PC-3 (cell line): Measurements from ENCODE around the gene ATMIN. TPM values are rescaled to one million over a fixed set of nuclear protein-coding genes. Genes with fewer than 3 reads are reported as not detected.

Experiments
- ATAC-seq: fragments of 200-7000 bp; cut with Tn5 transposase; 2 replicates; pipeline ENCODE4 v1.9.1; 2020; ENCODE audit warnings: mild to moderate bottlenecking, moderate library complexity
- BruUV-seq: library from RNA; stranded (reverse); fragments of 400-500 nt; replicated peaks from 2 replicates; lab custom pipeline; 2021; lab: Mats Ljungman, UMichigan
- CTCF ChIA-PET: fragments of 300-600 bp; sonication (Branson Sonifier 250); formaldehyde crosslinking; loops from one replicate; lab custom pipeline; 2022; ENCODE audit warnings: antibody characterized with exemption; lab: Charles Lee
- POLR2A ChIA-PET: fragments of 300-600 bp; sonication (Branson Sonifier 250); formaldehyde crosslinking; loops from one replicate; lab custom pipeline; 2022; ENCODE audit warnings: antibody characterized with exemption; ENCODE audit not compliant: unreplicated experiment; lab: Charles Lee
- DNase-seq: peaks from one replicate; pipeline ENCODE4 v3.0.0-alpha.2; 2015
- H2AFZ ChIP-seq: fragments of 300-600 bp; sonication (generic); 2 replicates; pipeline ENCODE4 v1.6.0; 2016; ENCODE audit warnings: antibody characterized with exemption, low read length
- H3F3A ChIP-seq: fragments of 300-600 bp; sonication (generic); one replicate; pipeline ENCODE4 v1.6.0; 2017; ENCODE audit warnings: antibody characterized with exemption, low read length, control low read depth, mild to moderate bottlenecking; ENCODE audit not compliant: unreplicated experiment
- H3K27ac ChIP-seq: fragments of 300-600 bp; sonication (generic); 2 replicates; pipeline ENCODE4 v1.5.1; 2016; ENCODE audit warnings: mild to moderate bottlenecking, low read length
- H3K27me3 ChIP-seq: fragments of 300-600 bp; sonication (generic); 2 replicates; pipeline ENCODE4 v1.6.1; 2016; ENCODE audit warnings: low read length, mixed read lengths
- H3K36me3 ChIP-seq: fragments of 300-600 bp; sonication (generic); 2 replicates; pipeline ENCODE4 v1.6.1; 2016; ENCODE audit warnings: low read depth, mixed run types, low read length, mixed read lengths
- H3K4me1 ChIP-seq: fragments of 300-600 bp; sonication (generic); 2 replicates; pipeline ENCODE4 v1.5.1; 2016; ENCODE audit warnings: low read length; ENCODE audit not compliant: insufficient read depth
- H3K4me2 ChIP-seq: fragments of 300-600 bp; sonication (generic); 2 replicates; pipeline ENCODE4 v1.6.0; 2016; ENCODE audit warnings: low read length
- H3K4me3 ChIP-seq: fragments of 300-600 bp; sonication (generic); 2 replicates; pipeline ENCODE4 v1.5.1; 2016; ENCODE audit warnings: mild to moderate bottlenecking, low read length, mixed read lengths
- H3K79me2 ChIP-seq: fragments of 300-600 bp; sonication (generic); 2 replicates; pipeline ENCODE4 v1.6.1; 2017; ENCODE audit warnings: low read length, mixed read lengths
- H3K9ac ChIP-seq: fragments of 300-600 bp; sonication (generic); 2 replicates; pipeline ENCODE4 v1.6.0; 2016; ENCODE audit warnings: mild to moderate bottlenecking, low read length
- H3K9me2 ChIP-seq: fragments of 300-600 bp; sonication (generic); replicated peaks from 2 replicates; pipeline ENCODE4 v1.6.1; 2016; ENCODE audit warnings: mixed run types, low read length, mixed read lengths
- H3K9me3 ChIP-seq: fragments of 300-600 bp; sonication (generic); 2 replicates; pipeline ENCODE4 v1.6.1; 2016; ENCODE audit warnings: low read length, mixed read lengths
- H4K20me1 ChIP-seq: fragments of 300-600 bp; sonication (generic); 2 replicates; pipeline ENCODE4 v1.6.1; 2016; ENCODE audit warnings: low read length, mixed read lengths
- CTCF ChIP-seq: fragments of 300-600 bp; sonication (generic); conservative IDR thresholded peaks from 2 replicates; pipeline ENCODE4 v1.5.1; 2017; ENCODE audit warnings: antibody characterized with exemption, low read depth, mild to moderate bottlenecking, low read length
- EZH2 ChIP-seq: fragments of 300-600 bp; sonication (generic); IDR thresholded peaks from one replicate; pipeline ENCODE4 v1.6.1; 2017; ENCODE audit warnings: antibody characterized with exemption, mild to moderate bottlenecking, low read length; ENCODE audit not compliant: unreplicated experiment
- EZH2phosphoT487 ChIP-seq: fragments of 300-600 bp; sonication (generic); IDR thresholded peaks from 2 replicates; pipeline ENCODE4 v1.6.1; 2018; ENCODE audit warnings: mild to moderate bottlenecking, antibody characterized with exemption, low read length, borderline replicate concordance
- intact Hi-C: fragments of 100-400 bp; cut with micrococcal nuclease; formaldehyde crosslinking; loops from 2 replicates; pipeline ENCODE4 v1.9.0; 2023
- total RNA-seq: library from RNA; depleted of rRNA; stranded (reverse); fragments of >200 nt; gene quantifications from 2 replicates; pipeline ENCODE4 v1.2.3, GENCODE V29; 2014

ATMIN gene
- total RNA-seq, 1 experiment from 2014 or later: 35.4 TPM

GRCh38 chr16:81067166-81067565 is 31.5 kb downstream of the ATMIN start:
- H3K27ac ChIP-seq: no peak overlapping the region
- no peak overlapping the region for H3K4me2 ChIP-seq
- H3K27me3 ChIP-seq: no peaks in the 10 kb centered on the region
- H3K9me3 ChIP-seq: no peaks in the 10 kb centered on the region
- H3F3A ChIP-seq: no peaks in the 10 kb centered on the region
- ATAC-seq (no peak), DNase-seq (no peak)
- H4K20me1 ChIP-seq: no peaks in the 10 kb centered on the region
- no peaks in the 10 kb centered on the region for H3K79me2 ChIP-seq
- CTCF ChIA-PET: no interaction called here
- POLR2A ChIA-PET: no interaction called here
- H3K4me1 ChIP-seq: peaks cover 22% of the 10 kb centered on the region
- H2AFZ ChIP-seq: no peak overlapping the region
- H3K36me3 ChIP-seq: no peaks in the 10 kb centered on the region
- H3K4me3 ChIP-seq: no peak overlapping the region
- no peaks in the 10 kb centered on the region for H3K9me2 ChIP-seq
- no peak for TF ChIP-seq EZH2phosphoT487
- TF ChIP-seq EZH2: no peak
- no peak for TF ChIP-seq CTCF
- no TSS peak for BruUV-seq
- intact Hi-C loops: no loop called here
- H3K9ac ChIP-seq: no peak overlapping the region

DNA sequence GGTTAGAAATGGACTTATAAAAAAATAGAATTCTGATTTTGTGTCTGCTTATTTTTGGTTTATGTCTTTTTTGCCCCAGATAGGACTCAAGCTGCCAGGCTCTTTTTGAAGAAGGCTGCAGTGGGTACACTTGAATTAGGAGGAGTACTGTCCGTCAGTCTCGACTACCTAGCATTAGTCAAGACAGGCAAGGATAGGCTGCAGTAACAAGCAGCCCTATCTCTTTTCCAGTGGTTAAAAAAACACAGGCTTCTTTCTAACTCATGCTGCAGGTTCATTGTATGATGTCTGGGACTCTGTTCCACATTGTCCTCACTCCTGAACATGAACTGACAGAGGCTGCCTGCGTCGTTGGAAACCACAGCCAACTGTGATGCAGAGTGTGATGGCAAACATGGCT is 33.4 kb downstream of the ATMIN start:
- Histone ChIP-seq H3K9me2 (no peaks in the 10 kb centered on the region), H3K4me2 (no peak overlapping the region), H3K27ac (no peak overlapping the region), H3K36me3 (no peaks in the 10 kb centered on the region), H3F3A (no peaks in the 10 kb centered on the region), H3K4me1 (peaks cover 22% of the 10 kb centered on the region), H3K79me2 (no peaks in the 10 kb centered on the region), H2AFZ (no peak overlapping the region), H4K20me1 (no peaks in the 10 kb centered on the region), H3K27me3 (no peaks in the 10 kb centered on the region), H3K4me3 (no peak overlapping the region), H3K9ac (no peak overlapping the region), H3K9me3 (no peaks in the 10 kb centered on the region)
- intact Hi-C loops: no loop called here
- ChIA-PET CTCF (no interaction called here), POLR2A (no interaction called here)
- no peak for ATAC-seq
- no peak for DNase-seq
- TF ChIP-seq CTCF (no peak), EZH2 (no peak), EZH2phosphoT487 (no peak)
- no TSS peak for BruUV-seq

DNA sequence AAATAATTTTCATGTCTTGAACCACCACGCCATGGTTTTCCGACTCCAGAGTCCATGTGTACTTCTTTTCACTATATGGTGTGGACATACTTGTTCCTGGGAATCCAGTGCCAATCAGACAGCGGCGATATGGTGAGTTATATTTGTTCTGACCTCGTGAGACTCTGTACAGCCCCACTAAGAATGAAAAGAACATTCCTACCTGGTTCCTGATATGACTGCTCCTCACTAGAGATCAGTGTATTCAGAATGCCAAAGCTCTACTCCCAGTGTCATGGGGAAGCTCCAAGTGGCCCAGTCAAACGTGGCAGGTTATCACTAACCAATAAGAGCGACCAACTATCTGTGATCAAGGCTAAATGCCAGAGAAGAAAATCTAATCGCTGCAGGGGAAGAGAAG is 35.3 kb downstream of the ATMIN start:
- Histone ChIP-seq H3K27me3 (no peaks in the 10 kb centered on the region), H2AFZ (no peak overlapping the region), H3K4me1 (peaks cover 18% of the 10 kb centered on the region), H3K4me2 (no peak overlapping the region), H4K20me1 (no peaks in the 10 kb centered on the region), H3K4me3 (no peak overlapping the region), H3K36me3 (no peaks in the 10 kb centered on the region), H3K9me3 (no peaks in the 10 kb centered on the region), H3K9ac (no peak overlapping the region), H3F3A (no peaks in the 10 kb centered on the region), H3K27ac (0 out of 2 replicates have a peak overlapping the region, but pooled peaks have one; percentile 31), H3K9me2 (no peaks in the 10 kb centered on the region), H3K79me2 (no peaks in the 10 kb centered on the region)
- intact Hi-C loops: no loop called here
- CTCF ChIA-PET: interaction anchor here (0.8 kb wide), 1 partner anchor 35 kb away, joined by 3 read pairs; the partner anchor contains the start of gene ATMIN
- no TSS peak for BruUV-seq
- ATAC-seq (no peak), DNase-seq (no peak)
- POLR2A ChIA-PET: no interaction called here
- TF ChIP-seq EZH2phosphoT487: no peak
- TF ChIP-seq CTCF: no peak
- TF ChIP-seq EZH2: no peak
